ENCODE results near the gene MAML2.

DNA sequence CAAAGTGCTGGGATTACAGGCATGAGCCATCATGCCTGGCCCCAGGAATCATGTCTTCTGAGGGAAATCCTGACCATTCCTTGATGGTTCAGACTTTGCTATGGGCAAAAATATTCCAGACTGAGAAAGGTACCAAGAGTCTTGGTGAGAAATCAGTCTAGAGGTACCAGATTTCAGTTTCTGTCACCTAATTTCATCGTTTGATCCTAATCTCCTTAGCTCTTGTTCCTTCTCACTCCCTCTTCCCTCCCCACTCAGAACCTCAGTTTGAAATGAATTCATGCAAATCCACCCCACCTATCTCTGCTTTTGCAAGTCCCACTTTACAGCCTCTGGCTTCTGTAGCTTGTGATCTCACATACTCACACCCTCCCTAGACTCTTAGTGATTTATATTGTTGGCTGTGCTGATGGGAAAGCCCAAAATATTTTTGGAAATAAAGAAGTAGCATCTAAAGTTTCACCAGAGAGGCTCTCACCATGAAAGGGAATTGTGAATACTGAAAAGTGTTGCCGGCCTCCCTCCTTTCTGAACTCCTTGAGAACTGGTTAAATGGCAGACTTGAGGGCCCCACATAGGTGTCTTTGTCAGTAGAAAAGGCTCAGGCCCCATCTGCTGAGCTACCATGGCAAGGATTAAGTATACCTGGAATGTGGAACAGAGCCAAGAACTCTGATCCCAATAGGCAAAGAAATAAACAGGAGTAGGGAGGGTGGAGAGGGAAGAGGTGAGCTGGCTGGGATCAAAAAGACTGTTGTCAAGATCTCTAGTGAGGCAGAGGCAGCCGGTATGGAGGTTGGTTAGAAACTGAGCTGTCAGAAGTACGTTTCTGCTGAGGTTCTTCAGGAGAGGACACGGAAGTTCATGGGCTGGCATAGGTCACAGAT is 228.6 kb downstream of the MAML2 start:
- TF ChIP-seq TCF7L2 (IDR thresholded peaks at IDR 0.05; ENCODE audit: low read depth, low read length) = no peak
- TF ChIP-seq, protein P1, sequence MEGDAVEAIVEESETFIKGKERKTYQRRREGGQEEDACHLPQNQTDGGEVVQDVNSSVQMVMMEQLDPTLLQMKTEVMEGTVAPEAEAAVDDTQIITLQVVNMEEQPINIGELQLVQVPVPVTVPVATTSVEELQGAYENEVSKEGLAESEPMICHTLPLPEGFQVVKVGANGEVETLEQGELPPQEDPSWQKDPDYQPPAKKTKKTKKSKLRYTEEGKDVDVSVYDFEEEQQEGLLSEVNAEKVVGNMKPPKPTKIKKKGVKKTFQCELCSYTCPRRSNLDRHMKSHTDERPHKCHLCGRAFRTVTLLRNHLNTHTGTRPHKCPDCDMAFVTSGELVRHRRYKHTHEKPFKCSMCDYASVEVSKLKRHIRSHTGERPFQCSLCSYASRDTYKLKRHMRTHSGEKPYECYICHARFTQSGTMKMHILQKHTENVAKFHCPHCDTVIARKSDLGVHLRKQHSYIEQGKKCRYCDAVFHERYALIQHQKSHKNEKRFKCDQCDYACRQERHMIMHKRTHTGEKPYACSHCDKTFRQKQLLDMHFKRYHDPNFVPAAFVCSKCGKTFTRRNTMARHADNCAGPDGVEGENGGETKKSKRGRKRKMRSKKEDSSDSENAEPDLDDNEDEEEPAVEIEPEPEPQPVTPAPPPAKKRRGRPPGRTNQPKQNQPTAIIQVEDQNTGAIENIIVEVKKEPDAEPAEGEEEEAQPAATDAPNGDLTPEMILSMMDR (IDR thresholded peaks at IDR 0.05) = no peak
- TF ChIP-seq POLR2AphosphoS5 (IDR thresholded peaks at IDR 0.05; ENCODE audit: low read depth, low read length) = no peak
- TF ChIP-seq, protein P2, sequence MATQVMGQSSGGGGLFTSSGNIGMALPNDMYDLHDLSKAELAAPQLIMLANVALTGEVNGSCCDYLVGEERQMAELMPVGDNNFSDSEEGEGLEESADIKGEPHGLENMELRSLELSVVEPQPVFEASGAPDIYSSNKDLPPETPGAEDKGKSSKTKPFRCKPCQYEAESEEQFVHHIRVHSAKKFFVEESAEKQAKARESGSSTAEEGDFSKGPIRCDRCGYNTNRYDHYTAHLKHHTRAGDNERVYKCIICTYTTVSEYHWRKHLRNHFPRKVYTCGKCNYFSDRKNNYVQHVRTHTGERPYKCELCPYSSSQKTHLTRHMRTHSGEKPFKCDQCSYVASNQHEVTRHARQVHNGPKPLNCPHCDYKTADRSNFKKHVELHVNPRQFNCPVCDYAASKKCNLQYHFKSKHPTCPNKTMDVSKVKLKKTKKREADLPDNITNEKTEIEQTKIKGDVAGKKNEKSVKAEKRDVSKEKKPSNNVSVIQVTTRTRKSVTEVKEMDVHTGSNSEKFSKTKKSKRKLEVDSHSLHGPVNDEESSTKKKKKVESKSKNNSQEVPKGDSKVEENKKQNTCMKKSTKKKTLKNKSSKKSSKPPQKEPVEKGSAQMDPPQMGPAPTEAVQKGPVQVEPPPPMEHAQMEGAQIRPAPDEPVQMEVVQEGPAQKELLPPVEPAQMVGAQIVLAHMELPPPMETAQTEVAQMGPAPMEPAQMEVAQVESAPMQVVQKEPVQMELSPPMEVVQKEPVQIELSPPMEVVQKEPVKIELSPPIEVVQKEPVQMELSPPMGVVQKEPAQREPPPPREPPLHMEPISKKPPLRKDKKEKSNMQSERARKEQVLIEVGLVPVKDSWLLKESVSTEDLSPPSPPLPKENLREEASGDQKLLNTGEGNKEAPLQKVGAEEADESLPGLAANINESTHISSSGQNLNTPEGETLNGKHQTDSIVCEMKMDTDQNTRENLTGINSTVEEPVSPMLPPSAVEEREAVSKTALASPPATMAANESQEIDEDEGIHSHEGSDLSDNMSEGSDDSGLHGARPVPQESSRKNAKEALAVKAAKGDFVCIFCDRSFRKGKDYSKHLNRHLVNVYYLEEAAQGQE (IDR thresholded peaks at IDR 0.05; ENCODE audit: insufficient read depth in 1 of 2, low read depth in 2 of 2, low read length in 1 of 2) = no peak
- TF ChIP-seq SIN3A (IDR thresholded peaks at IDR 0.05; ENCODE audit: borderline replicate concordance, insufficient read depth, low read depth, low read length) = no peak

All from Panc1 (cell line).